ENCODE measurements around the gene COL9A3. TPM values are rescaled to one million over a fixed set of nuclear protein-coding genes. Genes with fewer than 3 reads are reported as not detected.

Gene COL9A3
- total RNA-seq, 2 experiments from 2014 or later, result not detected

- POLR2A ChIA-PET, result no interaction called here
- H3K36me3 Mint-ChIP-seq (ENCODE audit: low read depth), result no peaks in the 10 kb centered on the region
These were observed 40.7 kb upstream of the COL9A3 start for GRCh38 chr20:62776035-62776691.

GRCh38 chr20:62776692-62777527 is 39.9 kb upstream of the COL9A3 start:
- POLR2A ChIA-PET, result no interaction called here
- peak; percentile 95 for ATAC-seq
- no peaks in the 10 kb centered on the region for H3K27me3 Mint-ChIP-seq
- no peak for TF ChIP-seq CTCF (IDR thresholded peaks at IDR 0.05)
- no peaks in the 10 kb centered on the region for H3K36me3 Mint-ChIP-seq (ENCODE audit: low read depth)
- intact Hi-C loops (cut with micrococcal nuclease), result no loop called here
- no peaks in the 10 kb centered on the region for H3K9me3 Mint-ChIP-seq
- peak; percentile 74 for DNase-seq
- H3K27ac Mint-ChIP-seq, result peak overlapping the region; percentile 95
- H3K4me1 Mint-ChIP-seq (ENCODE audit: low read depth), result peaks cover 44% of the 10 kb centered on the region
- peak overlapping the region; percentile 61 for H3K4me3 Mint-ChIP-seq
- CTCF ChIA-PET, result interaction anchor here (1.3 kb wide), 1 partner anchor 73 kb away, joined by 3 read pairs; no protein-coding TSS in a partner anchor

More at GRCh38 chr20:62776035-62776691, 40.7 kb upstream of the COL9A3 start:
- Mint-ChIP-seq H3K9me3 (no peaks in the 10 kb centered on the region), H3K27me3 (no peaks in the 10 kb centered on the region), H3K27ac (peak overlapping the region; percentile 95), H3K4me3 (peak overlapping the region; percentile 61), H3K4me1 (ENCODE audit: low read depth) (peaks cover 44% of the 10 kb centered on the region)
- ATAC-seq (no peak), DNase-seq (no peak)
- TF ChIP-seq CTCF (IDR thresholded peaks at IDR 0.05), result no peak
- intact Hi-C loops (cut with micrococcal nuclease), result no loop called here
- CTCF ChIA-PET, result interaction anchor here (0.9 to 1.3 kb wide), 2 partner anchors 32 to 72 kb away, joined by 3 read pairs; no protein-coding TSS in a partner anchor

- no peaks in the 10 kb centered on the region for H3K36me3 Mint-ChIP-seq (ENCODE audit: low read depth)
- H3K4me1 Mint-ChIP-seq (ENCODE audit: low read depth), result peaks cover 40% of the 10 kb centered on the region
- H3K9me3 Mint-ChIP-seq, result no peaks in the 10 kb centered on the region
- peak overlapping the region; percentile 95 for H3K27ac Mint-ChIP-seq
- CTCF ChIA-PET, result no interaction called here
- H3K4me3 Mint-ChIP-seq, result no peak overlapping the region
- POLR2A ChIA-PET, result no interaction called here
- no peaks in the 10 kb centered on the region for H3K27me3 Mint-ChIP-seq
- no peak for ATAC-seq
- DNase-seq, result no peak
- intact Hi-C loops (cut with micrococcal nuclease), result no loop called here
- TF ChIP-seq CTCF (IDR thresholded peaks at IDR 0.05), result no peak
These were observed 39.4 kb upstream of the COL9A3 start for GRCh38 chr20:62777528-62777830.

GRCh38 chr20:62778058-62778457 is 38.8 kb upstream of the COL9A3 start:
- ChIA-PET CTCF (no interaction called here), POLR2A (no interaction called here)
- Mint-ChIP-seq H3K9me3 (no peaks in the 10 kb centered on the region), H3K27ac (peak overlapping the region; percentile 24), H3K4me3 (no peak overlapping the region), H3K4me1 (ENCODE audit: low read depth) (peaks cover 36% of the 10 kb centered on the region), H3K36me3 (ENCODE audit: low read depth) (no peaks in the 10 kb centered on the region), H3K27me3 (no peaks in the 10 kb centered on the region)
- no peak for ATAC-seq
- no peak for TF ChIP-seq CTCF (IDR thresholded peaks at IDR 0.05)
- DNase-seq, result no peak
- intact Hi-C loops (cut with micrococcal nuclease), result no loop called here

Measured in activated CD8-positive, alpha-beta T cell treated with anti-CD3 and anti-CD28 coated beads for 36 hours (primary cell).